ENCODE results near the gene XPO6.

GRCh38 chr16:28219282-28219681 lies 7.5 kb upstream of the XPO6 start:
- TF ChIP-seq CTCF (IDR thresholded peaks at IDR 0.05) (no peak), POLR2A (IDR thresholded peaks at IDR 0.05) (no peak)
